Epithelial cell of esophagus (primary cell): Measurements from ENCODE around the gene VPS41.

ENCODE experiments used
- DNase-seq: peaks from one replicate; pipeline ENCODE4 v3.0.0; 2010; ENCODE audit warnings: low read depth
- H3K4me3 ChIP-seq: 2 replicates; pipeline ENCODE4 v1.5.1; 2011; ENCODE audit warnings: mild to moderate bottlenecking, low read length, control low read depth
- CTCF ChIP-seq: IDR thresholded peaks from 2 replicates; pipeline ENCODE4 v1.5.1; 2011; ENCODE audit warnings: low read depth, mild to moderate bottlenecking, low read length, control low read depth, inconsistent platforms; ENCODE audit not compliant: insufficient read depth; ENCODE audit errors: missing control alignments

VPS41 gene

DNA sequence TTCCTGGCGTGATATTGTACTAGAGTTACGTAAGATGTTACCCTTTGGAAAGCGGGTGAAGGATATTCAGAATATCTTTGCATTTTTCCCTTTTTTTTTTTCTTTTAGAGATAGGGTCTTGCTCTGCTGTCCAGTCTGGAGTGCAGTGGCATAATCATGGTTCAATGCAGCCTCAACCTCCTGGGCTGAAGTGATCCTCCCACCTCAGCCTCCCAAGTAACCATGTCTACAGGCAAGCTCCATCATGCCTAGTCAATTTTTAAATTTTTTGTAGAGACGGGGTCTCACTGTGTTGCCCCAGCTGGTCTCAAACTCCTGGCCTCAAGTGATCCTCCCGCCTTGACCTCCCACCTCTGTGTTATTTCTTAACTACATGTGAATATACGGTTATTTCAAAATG lies 18.4 kb downstream of the VPS41 start:
- no peak overlapping the region for H3K4me3 ChIP-seq
- no peak for DNase-seq
- TF ChIP-seq CTCF, result no peak

- no peak overlapping the region for H3K4me3 ChIP-seq
- DNase-seq, result no peak
- no peak for TF ChIP-seq CTCF
These were observed 19.0 kb downstream of the VPS41 start for GRCh38 chr7:38889872-38890432.

DNA sequence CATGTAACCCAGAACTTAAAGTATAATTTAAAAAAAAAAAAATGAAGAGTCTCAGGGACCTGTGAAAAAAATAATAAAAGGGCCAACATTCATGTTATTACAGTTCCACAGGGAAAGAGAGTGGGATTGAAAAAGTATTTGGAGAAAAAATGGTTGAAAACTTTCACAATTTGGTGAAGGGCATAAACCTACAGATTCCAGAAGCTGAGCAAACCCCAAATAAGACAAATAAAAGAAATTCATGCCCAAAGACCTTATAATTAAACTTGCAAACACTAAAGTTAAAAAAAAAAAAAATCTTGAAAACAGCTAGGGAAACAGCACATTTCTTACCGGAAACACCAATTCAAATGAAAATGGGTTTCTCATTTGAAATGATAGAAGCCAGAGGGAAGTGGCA lies 19.9 kb downstream of the VPS41 start:
- DNase-seq, result no peak
- no peak for TF ChIP-seq CTCF
- no peak overlapping the region for H3K4me3 ChIP-seq

- DNase-seq, result no peak
- H3K4me3 ChIP-seq, result no peak overlapping the region
- TF ChIP-seq CTCF, result no peak
These were observed 22.7 kb downstream of the VPS41 start for GRCh38 chr7:38886265-38886664.

DNA sequence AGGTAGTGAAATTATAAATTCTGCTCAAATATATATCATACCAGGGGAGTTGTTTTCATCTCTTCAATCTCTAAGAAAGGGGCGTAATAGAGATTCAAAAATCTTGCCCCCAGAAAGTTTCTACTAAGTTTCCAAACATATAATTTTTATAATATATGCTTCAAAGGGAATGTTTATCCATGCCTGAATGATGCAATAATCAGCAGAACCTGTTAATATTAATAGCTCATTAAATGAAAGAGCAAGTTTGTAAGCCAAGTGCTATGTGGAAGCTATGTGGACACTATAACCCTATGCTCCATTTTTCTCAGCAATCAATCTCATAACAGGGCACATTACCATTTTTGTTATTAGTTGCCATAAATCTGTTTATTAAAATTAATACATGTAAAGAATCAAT lies 25.3 kb downstream of the VPS41 start:
- no peak overlapping the region for H3K4me3 ChIP-seq
- no peak for TF ChIP-seq CTCF
- no peak for DNase-seq

GRCh38 chr7:38881947-38882684 lies 26.9 kb downstream of the VPS41 start:
- DNase-seq, result peak; percentile 80
- no peak overlapping the region for H3K4me3 ChIP-seq
- TF ChIP-seq CTCF, result no peak

GRCh38 chr7:38881015-38881414 lies 28.0 kb downstream of the VPS41 start:
- no peak overlapping the region for H3K4me3 ChIP-seq
- no peak for TF ChIP-seq CTCF
- peak; percentile 3 for DNase-seq
